Measurements from ENCODE around the gene ASTN2. TPM values are rescaled to one million over a fixed set of nuclear protein-coding genes. Genes with fewer than 3 reads are reported as not detected.

The ASTN2 gene
- total RNA-seq, 1 donor from 2014 or later: 2.3 TPM

DNA sequence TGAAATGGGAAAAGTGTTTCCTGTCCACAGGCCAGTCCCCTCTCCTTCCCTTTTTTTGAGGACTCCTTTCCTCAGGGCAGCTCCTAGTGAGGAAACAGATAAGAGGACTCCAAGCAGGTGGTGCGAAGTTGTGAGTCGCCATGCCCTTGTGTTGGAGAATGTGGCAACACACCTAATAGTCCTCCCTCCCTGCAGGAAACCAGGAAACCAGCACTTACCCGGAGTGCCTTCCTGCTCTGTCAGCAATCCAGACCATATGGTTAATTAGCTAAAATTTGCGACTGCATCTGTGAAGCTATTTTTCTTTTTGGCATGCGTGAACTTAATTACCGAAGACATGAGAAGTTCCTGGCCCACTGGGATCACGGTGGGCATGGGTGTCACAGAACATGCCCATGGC, 657.8 kb downstream of the ASTN2 start:
- no peak overlapping the region for H3K27ac ChIP-seq
- TF ChIP-seq, protein P1, sequence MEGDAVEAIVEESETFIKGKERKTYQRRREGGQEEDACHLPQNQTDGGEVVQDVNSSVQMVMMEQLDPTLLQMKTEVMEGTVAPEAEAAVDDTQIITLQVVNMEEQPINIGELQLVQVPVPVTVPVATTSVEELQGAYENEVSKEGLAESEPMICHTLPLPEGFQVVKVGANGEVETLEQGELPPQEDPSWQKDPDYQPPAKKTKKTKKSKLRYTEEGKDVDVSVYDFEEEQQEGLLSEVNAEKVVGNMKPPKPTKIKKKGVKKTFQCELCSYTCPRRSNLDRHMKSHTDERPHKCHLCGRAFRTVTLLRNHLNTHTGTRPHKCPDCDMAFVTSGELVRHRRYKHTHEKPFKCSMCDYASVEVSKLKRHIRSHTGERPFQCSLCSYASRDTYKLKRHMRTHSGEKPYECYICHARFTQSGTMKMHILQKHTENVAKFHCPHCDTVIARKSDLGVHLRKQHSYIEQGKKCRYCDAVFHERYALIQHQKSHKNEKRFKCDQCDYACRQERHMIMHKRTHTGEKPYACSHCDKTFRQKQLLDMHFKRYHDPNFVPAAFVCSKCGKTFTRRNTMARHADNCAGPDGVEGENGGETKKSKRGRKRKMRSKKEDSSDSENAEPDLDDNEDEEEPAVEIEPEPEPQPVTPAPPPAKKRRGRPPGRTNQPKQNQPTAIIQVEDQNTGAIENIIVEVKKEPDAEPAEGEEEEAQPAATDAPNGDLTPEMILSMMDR (IDR thresholded peaks at IDR 0.05): no peak
- no peaks in the 10 kb centered on the region for H3K27me3 ChIP-seq
- intact Hi-C loops (cut with DNase I): no loop called here
- no peaks in the 10 kb centered on the region for H3K4me1 ChIP-seq
- no peaks in the 10 kb centered on the region for H3K36me3 ChIP-seq
- DNase-seq (ENCODE audit: low spot score in 2 of 2): no peak
- H3K9me3 ChIP-seq: peaks cover 0 to 5% of the 10 kb centered on the region in 2 donors
- no peak overlapping the region for H3K4me3 ChIP-seq

GRCh38 chr9:116753389-116753788, 661.5 kb downstream of the ASTN2 start:
- Histone ChIP-seq H3K9me3 (peaks cover 0 to 5% of the 10 kb centered on the region in 2 donors), H3K27ac (no peak overlapping the region), H3K36me3 (no peaks in the 10 kb centered on the region), H3K4me1 (no peaks in the 10 kb centered on the region), H3K4me3 (no peak overlapping the region), H3K27me3 (no peaks in the 10 kb centered on the region)
- TF ChIP-seq, protein P1 (IDR thresholded peaks at IDR 0.05): no peak
- no peak for DNase-seq (ENCODE audit: low spot score in 2 of 2)
- intact Hi-C loops (cut with DNase I): no loop called here

GRCh38 chr9:116750510-116750909, 664.3 kb downstream of the ASTN2 start:
- intact Hi-C loops (cut with DNase I): no loop called here
- no peaks in the 10 kb centered on the region for H3K27me3 ChIP-seq
- H3K4me3 ChIP-seq: no peak overlapping the region
- no peak for DNase-seq (ENCODE audit: low spot score in 2 of 2)
- no peak overlapping the region for H3K27ac ChIP-seq
- H3K36me3 ChIP-seq: no peaks in the 10 kb centered on the region
- H3K4me1 ChIP-seq: no peaks in the 10 kb centered on the region
- H3K9me3 ChIP-seq: peaks cover 0 to 2% of the 10 kb centered on the region in 2 donors
- TF ChIP-seq, protein P1 (IDR thresholded peaks at IDR 0.05): no peak

DNA sequence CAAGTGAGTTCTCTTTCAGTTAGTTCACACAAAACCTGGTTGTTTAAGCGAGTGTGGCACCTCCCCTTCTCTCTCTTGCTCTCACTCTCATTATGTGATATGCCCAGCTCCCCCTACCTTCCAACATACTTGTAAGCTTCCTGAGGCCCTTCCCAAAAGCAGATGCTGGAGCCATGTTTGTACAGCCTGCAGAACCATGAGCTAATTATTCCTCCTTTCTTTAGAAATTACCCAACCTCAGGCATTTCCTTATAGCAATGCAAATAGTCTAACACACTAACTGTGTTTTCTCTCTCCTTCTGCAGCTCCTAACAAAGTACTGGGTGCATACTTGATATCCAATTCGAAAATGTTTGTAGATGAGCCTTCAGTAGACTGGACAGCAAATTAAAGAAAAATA, 665.1 kb downstream of the ASTN2 start:
- no peaks in the 10 kb centered on the region for H3K36me3 ChIP-seq
- TF ChIP-seq, protein P1 (IDR thresholded peaks at IDR 0.05): no peak
- no peaks in the 10 kb centered on the region for H3K27me3 ChIP-seq
- intact Hi-C loops (cut with DNase I): no loop called here
- no peaks in the 10 kb centered on the region for H3K4me1 ChIP-seq
- no peak for DNase-seq (ENCODE audit: low spot score in 2 of 2)
- no peak overlapping the region for H3K4me3 ChIP-seq
- H3K9me3 ChIP-seq: no peaks in the 10 kb centered on the region
- H3K27ac ChIP-seq: no peak overlapping the region

DNA sequence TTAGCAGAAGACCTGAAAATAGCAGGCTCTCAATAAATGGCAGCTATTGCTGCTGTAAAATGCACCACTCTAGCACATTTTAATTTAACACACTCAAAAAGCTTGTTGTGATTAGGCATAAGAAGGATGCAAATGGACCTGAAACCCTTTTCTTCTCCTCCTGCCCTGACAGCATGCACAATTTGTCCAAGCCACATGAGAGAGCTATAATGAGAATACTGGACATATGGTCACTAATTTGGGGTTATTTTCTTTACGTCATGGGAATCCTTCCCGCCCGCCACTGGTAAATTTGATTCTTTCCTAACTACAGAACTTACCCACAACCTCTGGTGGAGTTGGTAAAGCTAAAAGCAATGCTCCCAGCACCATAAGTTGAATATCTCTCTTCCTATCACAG, 665.7 kb downstream of the ASTN2 start:
- no peak for DNase-seq (ENCODE audit: low spot score in 2 of 2)
- Histone ChIP-seq H3K4me1 (no peaks in the 10 kb centered on the region), H3K36me3 (no peaks in the 10 kb centered on the region), H3K4me3 (no peak overlapping the region), H3K9me3 (no peaks in the 10 kb centered on the region), H3K27ac (no peak overlapping the region), H3K27me3 (no peaks in the 10 kb centered on the region)
- TF ChIP-seq, protein P1 (IDR thresholded peaks at IDR 0.05): no peak
- intact Hi-C loops (cut with DNase I): no loop called here

DNA sequence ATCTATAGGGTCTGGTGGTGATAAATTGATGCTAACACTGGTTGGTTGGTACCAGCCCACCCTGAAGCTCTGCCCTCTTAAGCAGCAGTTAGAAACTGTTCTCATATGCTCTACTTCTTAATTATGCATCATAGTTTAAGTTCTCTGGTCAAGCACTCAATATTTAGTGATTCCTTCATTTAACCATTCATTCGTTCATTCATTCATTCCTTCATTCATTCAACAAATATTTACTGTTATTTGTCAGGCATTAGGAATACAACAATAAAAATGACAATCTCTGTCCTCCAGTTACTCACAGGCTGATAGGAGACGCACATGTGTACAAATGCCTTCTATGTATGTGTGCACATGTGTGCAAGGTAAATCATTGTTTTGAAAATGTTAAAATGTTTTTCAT, 673.1 kb downstream of the ASTN2 start:
- no peaks in the 10 kb centered on the region for H3K36me3 ChIP-seq
- no peaks in the 10 kb centered on the region for H3K4me1 ChIP-seq
- no peak overlapping the region for H3K27ac ChIP-seq
- H3K4me3 ChIP-seq: no peak overlapping the region
- TF ChIP-seq, protein P1 (IDR thresholded peaks at IDR 0.05): no peak
- H3K9me3 ChIP-seq: no peaks in the 10 kb centered on the region
- DNase-seq (ENCODE audit: low spot score in 2 of 2): no peak
- intact Hi-C loops (cut with DNase I): no loop called here
- H3K27me3 ChIP-seq: no peaks in the 10 kb centered on the region

All from ascending aorta (tissue), 2 donors.